Measurements from ENCODE around the gene ADAMTS6.
"Not testable (repeated sequence)": the region's sequence is repeated elsewhere in the genome, so short reads cannot be mapped to it uniquely, and the experiment has no call there.

Gene ADAMTS6

GRCh38 chr5:65481635-65482295 lies at the start of gene ADAMTS6:
TSS of gene ADAMTS6 (minus strand) at chr5:65481920. CDS start at chr5:65473673, 8,247 bp downstream.
- peak within 1 kb of the TSS; percentile 13 for H3K27ac ChIP-seq (ENCODE audit: low read depth, low read length)
- peaks cover 5 to 18% of the 10 kb centered on the region in 2 donors for H3K4me1 ChIP-seq (ENCODE audit: control insufficient read depth in 1 of 2, insufficient read depth in 2 of 2, low read length in 2 of 2)
- peak within 1 kb of the TSS; percentile 58 to 69 for H3K9ac ChIP-seq (ENCODE audit: low read depth in 1 of 2, low read length in 2 of 2)
- H3K27me3 ChIP-seq (ENCODE audit: control insufficient read depth in 1 of 2, insufficient read depth in 2 of 2, low read length in 2 of 2), result no peaks in the 10 kb centered on the region
- H3K9me3 ChIP-seq (ENCODE audit: control insufficient read depth in 1 of 2, low read length in 2 of 2), result no peaks in the 10 kb centered on the region
- peak within 1 kb of the TSS; percentile 72 to 95 for H3K4me3 ChIP-seq (ENCODE audit: low read depth in 1 of 2, low read length in 2 of 2)
- no peaks in the 10 kb centered on the region for H3K36me3 ChIP-seq (ENCODE audit: control insufficient read depth in 1 of 2, insufficient read depth in 2 of 2, low read length in 2 of 2)

GRCh38 chr5:65530904-65531303 lies 49.2 kb upstream of the ADAMTS6 start:
- Histone ChIP-seq H3K9me3 (ENCODE audit: control insufficient read depth in 1 of 2, low read length in 2 of 2) (no peaks in the 10 kb centered on the region), H3K4me3 (ENCODE audit: low read depth in 1 of 2, low read length in 2 of 2) (no peak overlapping the region), H3K27ac (ENCODE audit: low read depth, low read length) (no peak overlapping the region), H3K9ac (ENCODE audit: low read depth in 1 of 2, low read length in 2 of 2) (no peak overlapping the region), H3K4me1 (ENCODE audit: control insufficient read depth in 1 of 2, insufficient read depth in 2 of 2, low read length in 2 of 2) (no peaks in the 10 kb centered on the region), H3K27me3 (ENCODE audit: control insufficient read depth in 1 of 2, insufficient read depth in 2 of 2, low read length in 2 of 2) (no peaks in the 10 kb centered on the region), H3K36me3 (ENCODE audit: control insufficient read depth in 1 of 2, insufficient read depth in 2 of 2, low read length in 2 of 2) (no peaks in the 10 kb centered on the region)

GRCh38 chr5:65525726-65526125 lies 44.0 kb upstream of the ADAMTS6 start:
- Histone ChIP-seq H3K27me3 (ENCODE audit: control insufficient read depth in 1 of 2, insufficient read depth in 2 of 2, low read length in 2 of 2) (no peaks in the 10 kb centered on the region), H3K4me3 (ENCODE audit: low read depth in 1 of 2, low read length in 2 of 2) (no peak overlapping the region)

GRCh38 chr5:65512170-65512937 lies 30.6 kb upstream of the ADAMTS6 start:
- Histone ChIP-seq H3K9ac (ENCODE audit: low read depth in 1 of 2, low read length in 2 of 2) (no peak overlapping the region), H3K27me3 (ENCODE audit: control insufficient read depth in 1 of 2, insufficient read depth in 2 of 2, low read length in 2 of 2) (no peaks in the 10 kb centered on the region), H3K4me1 (ENCODE audit: control insufficient read depth in 1 of 2, insufficient read depth in 2 of 2, low read length in 2 of 2) (no peaks in the 10 kb centered on the region), H3K4me3 (ENCODE audit: low read depth in 1 of 2, low read length in 2 of 2) (no peak overlapping the region), H3K27ac (ENCODE audit: low read depth, low read length) (no peak overlapping the region), H3K36me3 (ENCODE audit: control insufficient read depth in 1 of 2, insufficient read depth in 2 of 2, low read length in 2 of 2) (no peaks in the 10 kb centered on the region), H3K9me3 (ENCODE audit: control insufficient read depth in 1 of 2, low read length in 2 of 2) (no peaks in the 10 kb centered on the region)

More at GRCh38 chr5:65525726-65526125, 44.0 kb upstream of the ADAMTS6 start:
- Histone ChIP-seq H3K27ac (ENCODE audit: low read depth, low read length) (no peak overlapping the region), H3K9ac (ENCODE audit: low read depth in 1 of 2, low read length in 2 of 2) (no peak overlapping the region), H3K4me1 (ENCODE audit: control insufficient read depth in 1 of 2, insufficient read depth in 2 of 2, low read length in 2 of 2) (no peaks in the 10 kb centered on the region), H3K36me3 (ENCODE audit: control insufficient read depth in 1 of 2, insufficient read depth in 2 of 2, low read length in 2 of 2) (no peaks in the 10 kb centered on the region), H3K9me3 (ENCODE audit: control insufficient read depth in 1 of 2, low read length in 2 of 2) (no peaks in the 10 kb centered on the region)

- Histone ChIP-seq H3K9ac (ENCODE audit: low read depth in 1 of 2, low read length in 2 of 2) (no peak overlapping the region), H3K27ac (ENCODE audit: low read depth, low read length) (no peak overlapping the region), H3K4me3 (ENCODE audit: low read depth in 1 of 2, low read length in 2 of 2) (no peak overlapping the region), H3K27me3 (ENCODE audit: control insufficient read depth in 1 of 2, insufficient read depth in 2 of 2, low read length in 2 of 2) (no peaks in the 10 kb centered on the region), H3K9me3 (ENCODE audit: control insufficient read depth in 1 of 2, low read length in 2 of 2) (no peaks in the 10 kb centered on the region), H3K36me3 (ENCODE audit: control insufficient read depth in 1 of 2, insufficient read depth in 2 of 2, low read length in 2 of 2) (no peaks in the 10 kb centered on the region), H3K4me1 (ENCODE audit: control insufficient read depth in 1 of 2, insufficient read depth in 2 of 2, low read length in 2 of 2) (no peaks in the 10 kb centered on the region)
Observed at GRCh38 chr5:65508978-65509377, 27.3 kb upstream of the ADAMTS6 start.

GRCh38 chr5:65506961-65507360 lies 25.2 kb upstream of the ADAMTS6 start:
- Histone ChIP-seq H3K9me3 (ENCODE audit: control insufficient read depth in 1 of 2, low read length in 2 of 2) (no peaks in the 10 kb centered on the region), H3K27me3 (ENCODE audit: control insufficient read depth in 1 of 2, insufficient read depth in 2 of 2, low read length in 2 of 2) (no peaks in the 10 kb centered on the region), H3K36me3 (ENCODE audit: control insufficient read depth in 1 of 2, insufficient read depth in 2 of 2, low read length in 2 of 2) (no peaks in the 10 kb centered on the region), H3K27ac (ENCODE audit: low read depth, low read length) (no peak overlapping the region), H3K4me3 (ENCODE audit: low read depth in 1 of 2, low read length in 2 of 2) (no peak overlapping the region), H3K4me1 (ENCODE audit: control insufficient read depth in 1 of 2, insufficient read depth in 2 of 2, low read length in 2 of 2) (no peaks in the 10 kb centered on the region), H3K9ac (ENCODE audit: low read depth in 1 of 2, low read length in 2 of 2) (no peak overlapping the region)

- no peaks in the 10 kb centered on the region for H3K4me1 ChIP-seq (ENCODE audit: control insufficient read depth in 1 of 2, insufficient read depth in 2 of 2, low read length in 2 of 2)
- H3K9me3 ChIP-seq (ENCODE audit: control insufficient read depth in 1 of 2, low read length in 2 of 2), result no peaks in the 10 kb centered on the region
- no peak overlapping the region for H3K9ac ChIP-seq (ENCODE audit: low read depth in 1 of 2, low read length in 2 of 2)
- no peak overlapping the region for H3K4me3 ChIP-seq (ENCODE audit: low read depth in 1 of 2, low read length in 2 of 2)
- no peaks in the 10 kb centered on the region for H3K36me3 ChIP-seq (ENCODE audit: control insufficient read depth in 1 of 2, insufficient read depth in 2 of 2, low read length in 2 of 2)
- H3K27ac ChIP-seq (ENCODE audit: low read depth, low read length), result no peak overlapping the region
- no peaks in the 10 kb centered on the region for H3K27me3 ChIP-seq (ENCODE audit: control insufficient read depth in 1 of 2, insufficient read depth in 2 of 2, low read length in 2 of 2)
Observed at GRCh38 chr5:65489119-65489518, 7.4 kb upstream of the ADAMTS6 start.

GRCh38 chr5:65488038-65488687 lies 6.4 kb upstream of the ADAMTS6 start:
- H3K27me3 ChIP-seq (ENCODE audit: control insufficient read depth in 1 of 2, insufficient read depth in 2 of 2, low read length in 2 of 2); H3K9ac ChIP-seq (ENCODE audit: low read depth in 1 of 2, low read length in 2 of 2); H3K4me1 ChIP-seq (ENCODE audit: control insufficient read depth in 1 of 2, insufficient read depth in 2 of 2, low read length in 2 of 2); H3K36me3 ChIP-seq (ENCODE audit: control insufficient read depth in 1 of 2, insufficient read depth in 2 of 2, low read length in 2 of 2); H3K9me3 ChIP-seq (ENCODE audit: control insufficient read depth in 1 of 2, low read length in 2 of 2); H3K4me3 ChIP-seq (ENCODE audit: low read depth in 1 of 2, low read length in 2 of 2); H3K27ac ChIP-seq (ENCODE audit: low read depth, low read length): not testable (repeated sequence)

- H3K4me1 ChIP-seq (ENCODE audit: control insufficient read depth in 1 of 2, insufficient read depth in 2 of 2, low read length in 2 of 2); H3K27me3 ChIP-seq (ENCODE audit: control insufficient read depth in 1 of 2, insufficient read depth in 2 of 2, low read length in 2 of 2); H3K9ac ChIP-seq (ENCODE audit: low read depth in 1 of 2, low read length in 2 of 2); H3K27ac ChIP-seq (ENCODE audit: low read depth, low read length); H3K4me3 ChIP-seq (ENCODE audit: low read depth in 1 of 2, low read length in 2 of 2); H3K9me3 ChIP-seq (ENCODE audit: control insufficient read depth in 1 of 2, low read length in 2 of 2); H3K36me3 ChIP-seq (ENCODE audit: control insufficient read depth in 1 of 2, insufficient read depth in 2 of 2, low read length in 2 of 2): not testable (repeated sequence)
Observed at GRCh38 chr5:65486803-65487202, 5.1 kb upstream of the ADAMTS6 start.

GRCh38 chr5:65485405-65485804 lies 3.7 kb upstream of the ADAMTS6 start:
- no peak overlapping the region for H3K4me3 ChIP-seq (ENCODE audit: low read depth in 1 of 2, low read length in 2 of 2)
- H3K27me3 ChIP-seq (ENCODE audit: control insufficient read depth in 1 of 2, insufficient read depth in 2 of 2, low read length in 2 of 2), result no peaks in the 10 kb centered on the region
- H3K36me3 ChIP-seq (ENCODE audit: control insufficient read depth in 1 of 2, insufficient read depth in 2 of 2, low read length in 2 of 2), result no peaks in the 10 kb centered on the region
- H3K4me1 ChIP-seq (ENCODE audit: control insufficient read depth in 1 of 2, insufficient read depth in 2 of 2, low read length in 2 of 2), result peaks cover 5 to 13% of the 10 kb centered on the region in 2 donors
- no peak overlapping the region for H3K27ac ChIP-seq (ENCODE audit: low read depth, low read length)
- no peak overlapping the region for H3K9ac ChIP-seq (ENCODE audit: low read depth in 1 of 2, low read length in 2 of 2)
- no peaks in the 10 kb centered on the region for H3K9me3 ChIP-seq (ENCODE audit: control insufficient read depth in 1 of 2, low read length in 2 of 2)

Data from duodenal mucosa (tissue), 2 donors.